Activated CD4-positive, alpha-beta T cell treated with anti-CD3 and anti-CD28 coated beads for 4 hours (primary cell): ENCODE measurements around the gene IL17D.
"Not testable (repeated sequence)": the region's sequence is repeated elsewhere in the genome, so short reads cannot be mapped to it uniquely, and the experiment has no call there.

Experiments
- DNase-seq, 2 donors: peaks; one replicate each; pipeline ENCODE4 v3.0.0-alpha.2; 2020

The IL17D gene

GRCh38 chr13:20721058-20721453 is 17.6 kb downstream of the IL17D start:
- DNase-seq = no peak

DNA sequence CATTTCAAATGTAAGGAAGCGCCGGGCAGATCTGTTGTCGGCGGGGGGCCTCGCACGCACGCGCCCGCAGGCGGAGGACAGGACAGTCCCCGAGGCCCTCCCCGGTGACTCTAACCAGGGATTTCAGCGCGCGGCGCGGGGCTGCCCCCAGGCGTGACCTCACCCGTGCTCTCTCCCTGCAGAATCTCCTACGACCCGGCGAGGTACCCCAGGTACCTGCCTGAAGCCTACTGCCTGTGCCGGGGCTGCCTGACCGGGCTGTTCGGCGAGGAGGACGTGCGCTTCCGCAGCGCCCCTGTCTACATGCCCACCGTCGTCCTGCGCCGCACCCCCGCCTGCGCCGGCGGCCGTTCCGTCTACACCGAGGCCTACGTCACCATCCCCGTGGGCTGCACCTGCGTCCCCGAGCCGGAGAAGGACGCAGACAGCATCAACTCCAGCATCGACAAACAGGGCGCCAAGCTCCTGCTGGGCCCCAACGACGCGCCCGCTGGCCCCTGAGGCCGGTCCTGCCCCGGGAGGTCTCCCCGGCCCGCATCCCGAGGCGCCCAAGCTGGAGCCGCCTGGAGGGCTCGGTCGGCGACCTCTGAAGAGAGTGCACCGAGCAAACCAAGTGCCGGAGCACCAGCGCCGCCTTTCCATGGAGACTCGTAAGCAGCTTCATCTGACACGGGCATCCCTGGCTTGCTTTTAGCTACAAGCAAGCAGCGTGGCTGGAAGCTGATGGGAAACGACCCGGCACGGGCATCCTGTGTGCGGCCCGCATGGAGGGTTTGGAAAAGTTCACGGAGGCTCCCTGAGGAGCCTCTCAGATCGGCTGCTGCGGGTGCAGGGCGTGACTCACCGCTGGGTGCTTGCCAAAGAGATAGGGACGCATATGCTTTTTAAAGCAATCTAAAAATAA is 18.2 kb downstream of the IL17D start:
- DNase-seq = no peak

DNA sequence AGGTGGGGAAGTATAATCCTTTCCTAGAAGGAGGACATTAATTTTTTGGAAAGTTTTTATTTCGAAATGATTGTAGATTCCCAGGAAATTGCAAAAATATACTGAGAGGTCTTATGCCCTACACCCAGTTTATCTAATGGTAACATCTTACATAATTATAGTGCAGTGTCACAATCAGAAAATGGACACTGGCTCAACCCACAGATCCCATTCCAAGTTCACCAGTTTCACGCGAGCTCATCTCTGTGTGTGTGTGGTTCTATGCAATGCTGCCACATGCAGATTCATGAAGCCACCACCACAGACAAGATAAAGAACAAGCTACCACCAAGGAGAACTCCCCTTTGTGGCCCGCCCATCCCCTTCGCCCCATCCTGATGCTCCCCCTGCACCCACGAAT is 24.4 kb downstream of the IL17D start:
- DNase-seq = no peak

- no peak for DNase-seq
Observed at GRCh38 chr13:20728579-20729311, 25.2 kb downstream of the IL17D start.

GRCh38 chr13:20729633-20730585 is 26.4 kb downstream of the IL17D start:
- no peak for DNase-seq

- DNase-seq = no peak
Observed at GRCh38 chr13:20738616-20739015, 35.1 kb downstream of the IL17D start.

DNA sequence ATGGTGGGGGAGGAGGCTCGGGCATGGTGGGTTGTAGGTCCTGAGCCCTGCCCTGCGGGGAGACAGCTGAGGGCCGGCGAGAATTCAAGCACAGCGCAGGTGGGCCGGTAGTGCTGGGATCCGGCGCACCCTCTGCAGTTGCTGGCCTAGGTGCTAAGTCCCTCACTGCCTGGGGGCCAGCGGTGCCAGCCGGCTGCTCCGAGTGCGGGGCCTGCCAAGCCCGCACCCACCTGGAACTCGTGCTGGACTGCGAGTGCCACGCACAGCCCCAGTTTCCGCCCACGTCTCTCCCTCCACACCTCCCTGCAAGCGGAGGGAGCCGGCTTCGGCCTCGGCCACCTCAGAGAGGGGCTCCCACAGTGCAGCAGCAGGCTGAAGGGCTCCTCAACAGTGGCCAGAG is 36.5 kb downstream of the IL17D start:
- DNase-seq = no peak

DNA sequence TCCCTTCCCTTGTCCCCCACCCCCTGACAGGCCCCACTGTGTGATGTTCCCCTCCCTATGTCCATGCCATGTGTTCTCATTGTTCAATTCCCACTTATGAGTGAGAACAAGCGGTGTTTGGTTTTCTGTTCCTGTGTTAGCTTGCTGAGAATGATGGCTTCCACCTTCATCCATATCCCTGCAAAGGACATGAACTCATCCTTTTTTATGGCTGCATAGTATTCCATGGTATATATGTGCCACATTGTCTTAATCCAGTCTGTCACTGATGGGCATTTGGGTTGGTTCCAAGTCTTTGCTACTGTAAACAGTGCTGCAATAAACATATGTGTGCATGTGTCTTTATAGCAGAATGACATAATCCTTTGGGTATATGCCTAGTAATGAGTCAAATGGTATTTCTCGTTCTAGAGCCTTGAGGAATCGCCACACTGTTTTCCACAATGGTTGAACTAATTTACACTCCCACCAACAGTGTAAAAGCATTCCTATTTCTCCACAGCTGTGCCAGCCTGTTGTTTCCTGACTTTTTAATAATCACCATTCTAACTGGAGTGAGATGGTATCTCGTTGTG is 40.4 kb downstream of the IL17D start:
- not testable (repeated sequence) for DNase-seq

DNA sequence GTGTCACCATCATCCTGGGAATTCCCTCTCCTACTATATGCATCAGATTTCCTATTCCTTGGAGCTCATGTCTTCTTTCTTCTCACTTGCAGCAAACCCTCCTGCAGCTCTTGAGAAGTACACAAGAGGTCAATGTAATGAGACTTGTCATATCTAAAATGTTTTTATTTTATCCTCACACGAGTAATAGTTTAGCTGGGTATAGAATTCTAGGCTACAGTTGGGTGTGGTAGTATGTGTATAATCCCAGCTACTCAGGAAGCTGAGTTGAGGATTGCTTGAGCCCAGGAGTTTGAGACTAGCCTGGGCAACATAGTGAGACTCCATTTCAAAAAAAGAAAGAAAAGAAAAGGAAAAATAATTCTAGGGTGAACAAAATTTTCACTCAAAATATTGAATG is 45.9 kb downstream of the IL17D start:
- no peak for DNase-seq

- no peak for DNase-seq
Observed at GRCh38 chr13:20754009-20754408, 50.5 kb downstream of the IL17D start.

DNA sequence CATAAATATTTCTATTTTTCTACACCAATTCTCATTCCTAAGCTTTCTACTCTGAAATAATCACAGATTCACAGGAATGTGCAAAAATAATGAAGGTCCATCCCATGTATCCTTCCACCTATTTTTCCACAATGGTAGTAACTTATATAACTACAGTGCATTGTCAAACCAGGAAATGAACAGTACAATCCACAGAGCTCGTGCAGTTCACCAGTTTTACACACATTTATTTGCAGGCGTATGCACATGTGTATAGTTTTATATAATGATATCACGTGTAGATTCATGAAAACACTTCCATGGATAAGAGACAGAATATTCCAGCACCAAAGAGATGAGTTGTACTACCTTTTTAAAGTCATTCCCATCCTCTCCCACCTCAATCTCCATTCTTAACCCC is 57.4 kb downstream of the IL17D start:
- no peak for DNase-seq

DNA sequence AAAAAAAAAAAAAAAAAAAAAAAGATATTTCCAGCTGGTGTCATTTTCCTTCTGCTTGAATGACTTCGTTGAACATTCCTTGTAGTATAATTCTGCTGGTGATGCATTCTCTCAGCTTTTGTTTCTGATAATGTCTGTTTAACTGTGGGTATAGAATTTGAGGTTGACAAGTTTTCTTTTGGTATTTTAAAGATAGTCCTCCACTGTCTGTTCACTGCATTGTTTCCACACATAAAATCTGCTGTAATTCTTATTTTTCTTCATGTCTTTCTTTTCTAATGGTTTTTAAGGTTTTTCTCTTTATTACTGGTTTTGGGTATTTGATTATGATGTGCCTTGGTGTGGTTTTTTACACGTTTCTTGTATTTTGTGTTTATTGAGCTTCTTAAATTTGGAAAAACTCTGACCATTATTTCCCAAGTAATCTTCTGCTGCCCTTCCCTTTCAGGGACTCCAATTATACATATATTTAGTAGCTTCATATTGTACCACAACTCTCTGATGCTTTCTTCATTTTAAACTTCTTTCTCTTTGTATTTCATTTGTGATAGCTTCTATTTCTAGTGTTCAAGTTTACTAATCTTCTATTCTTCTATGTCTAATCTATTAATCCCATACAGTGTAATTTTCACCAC is 63.9 kb downstream of the IL17D start:
- no peak for DNase-seq

DNA sequence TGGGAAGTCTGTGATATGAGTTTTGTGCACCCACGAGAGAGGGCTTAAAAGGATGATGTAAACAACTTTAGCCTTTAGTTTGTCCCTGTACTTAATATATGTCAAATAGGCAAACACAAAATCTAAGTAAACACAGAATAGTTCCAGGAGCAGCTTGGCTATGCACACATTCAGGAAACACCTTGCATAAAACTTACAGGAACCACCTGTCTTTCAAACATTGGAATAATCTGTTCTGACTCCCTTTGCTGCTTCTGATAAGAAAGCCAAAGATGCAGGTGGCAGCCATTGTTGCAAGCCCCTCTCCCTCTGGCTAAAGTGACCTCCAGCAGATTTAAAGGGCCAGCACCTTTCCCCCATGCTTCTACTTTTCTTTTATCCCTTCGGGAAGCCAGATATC is 65.6 kb downstream of the IL17D start:
- DNase-seq = no peak

GRCh38 chr13:20769834-20770233 is 66.3 kb downstream of the IL17D start:
- no peak for DNase-seq
